ENCODE results near the gene VTN. TPM values are rescaled to one million over a fixed set of nuclear protein-coding genes. Genes with fewer than 3 reads are reported as not detected.
"Not testable (repeated sequence)": the region's sequence is repeated elsewhere in the genome, so short reads cannot be mapped to it uniquely, and the experiment has no call there.

The VTN gene
- total RNA-seq, 4 donors from 2014 or later, result 0.51 to 2.1 (median 0.69) TPM; not detected in 1

- Histone ChIP-seq H3K9me3 (no peaks in the 10 kb centered on the region), H3K4me1 (peaks cover 0 to 8% of the 10 kb centered on the region in 2 donors), H3K27me3 (no peaks in the 10 kb centered on the region), H3K27ac (no peak overlapping the region), H3K36me3 (no peaks in the 10 kb centered on the region), H3K4me3 (no peak overlapping the region)
- TF ChIP-seq CTCF (IDR thresholded peaks at IDR 0.05), result no peak
- TF ChIP-seq POLR2A (IDR thresholded peaks at IDR 0.05), result no peak
- intact Hi-C loops (cut with DNase I; ENCODE audit: low total_unique reads), result no loop called here
- no peak for DNase-seq
Measured at GRCh38 chr17:28342313-28342712, 27.8 kb downstream of the VTN start.

GRCh38 chr17:28341516-28341915 is 28.6 kb downstream of the VTN start:
- TF ChIP-seq CTCF (IDR thresholded peaks at IDR 0.05) (no peak), POLR2A (IDR thresholded peaks at IDR 0.05) (no peak)
- H3K9me3 ChIP-seq, result no peaks in the 10 kb centered on the region
- H3K4me1 ChIP-seq, result peaks cover 5 to 15% of the 10 kb centered on the region in 2 donors
- intact Hi-C loops (cut with DNase I; ENCODE audit: low total_unique reads), result no loop called here
- H3K4me3 ChIP-seq, result no peak overlapping the region
- no peak for DNase-seq
- H3K27me3 ChIP-seq, result no peaks in the 10 kb centered on the region
- H3K27ac ChIP-seq, result no peak overlapping the region
- H3K36me3 ChIP-seq, result no peaks in the 10 kb centered on the region

- no peak for DNase-seq
- H3K4me1 ChIP-seq, result peaks cover 6 to 16% of the 10 kb centered on the region in 2 donors
- no peak overlapping the region for H3K4me3 ChIP-seq
- H3K36me3 ChIP-seq, result no peaks in the 10 kb centered on the region
- intact Hi-C loops (cut with DNase I; ENCODE audit: low total_unique reads), result no loop called here
- H3K9me3 ChIP-seq, result no peaks in the 10 kb centered on the region
- H3K27me3 ChIP-seq, result no peaks in the 10 kb centered on the region
- H3K27ac ChIP-seq, result no peak overlapping the region
- TF ChIP-seq POLR2A (IDR thresholded peaks at IDR 0.05), result no peak
- no peak for TF ChIP-seq CTCF (IDR thresholded peaks at IDR 0.05)
Measured at GRCh38 chr17:28340374-28340773, 29.7 kb downstream of the VTN start.

- Histone ChIP-seq H3K9me3 (no peaks in the 10 kb centered on the region), H3K27ac (no peak overlapping the region), H3K27me3 (no peaks in the 10 kb centered on the region), H3K4me1 (peaks cover 6 to 16% of the 10 kb centered on the region in 2 donors), H3K36me3 (no peaks in the 10 kb centered on the region), H3K4me3 (no peak overlapping the region)
- DNase-seq, result no peak
- intact Hi-C loops (cut with DNase I; ENCODE audit: low total_unique reads), result no loop called here
- no peak for TF ChIP-seq CTCF (IDR thresholded peaks at IDR 0.05)
- TF ChIP-seq POLR2A (IDR thresholded peaks at IDR 0.05), result no peak
Measured at GRCh38 chr17:28339431-28339830, 30.7 kb downstream of the VTN start.

- H3K27ac ChIP-seq; H3K27me3 ChIP-seq; DNase-seq; H3K9me3 ChIP-seq; H3K36me3 ChIP-seq; H3K4me3 ChIP-seq; intact Hi-C loops (cut with DNase I; ENCODE audit: low total_unique reads): not testable (repeated sequence)
- H3K4me1 ChIP-seq, result peaks cover 6 to 16% of the 10 kb centered on the region in 2 donors
Measured at GRCh38 chr17:28338769-28339212, 31.3 kb downstream of the VTN start.
